Measurements from ENCODE around the gene PLXNB1.

DNA sequence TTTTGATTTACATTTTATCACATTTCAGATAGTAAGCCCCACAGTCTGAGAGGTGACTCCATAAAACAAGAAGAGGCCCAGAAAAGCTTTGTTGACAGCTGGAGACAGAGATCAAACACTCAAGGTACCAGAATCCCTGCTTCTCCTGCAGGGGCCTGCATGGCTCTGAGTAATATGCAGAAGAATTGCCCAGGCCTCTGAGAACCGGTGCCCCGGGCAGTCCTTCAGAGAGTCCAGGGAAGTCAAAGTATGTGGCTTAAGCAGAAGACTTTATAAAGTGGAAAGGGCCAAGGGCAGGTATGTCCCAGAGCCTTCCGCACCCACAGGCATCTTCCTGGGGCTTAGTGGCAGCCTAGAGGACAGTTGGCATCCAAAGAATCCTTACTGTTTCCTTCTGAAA lies 29.4 kb upstream of the PLXNB1 start:
- no peak for TF ChIP-seq POLR2AphosphoS5 (IDR thresholded peaks at IDR 0.05)
- TF ChIP-seq, protein P1, sequence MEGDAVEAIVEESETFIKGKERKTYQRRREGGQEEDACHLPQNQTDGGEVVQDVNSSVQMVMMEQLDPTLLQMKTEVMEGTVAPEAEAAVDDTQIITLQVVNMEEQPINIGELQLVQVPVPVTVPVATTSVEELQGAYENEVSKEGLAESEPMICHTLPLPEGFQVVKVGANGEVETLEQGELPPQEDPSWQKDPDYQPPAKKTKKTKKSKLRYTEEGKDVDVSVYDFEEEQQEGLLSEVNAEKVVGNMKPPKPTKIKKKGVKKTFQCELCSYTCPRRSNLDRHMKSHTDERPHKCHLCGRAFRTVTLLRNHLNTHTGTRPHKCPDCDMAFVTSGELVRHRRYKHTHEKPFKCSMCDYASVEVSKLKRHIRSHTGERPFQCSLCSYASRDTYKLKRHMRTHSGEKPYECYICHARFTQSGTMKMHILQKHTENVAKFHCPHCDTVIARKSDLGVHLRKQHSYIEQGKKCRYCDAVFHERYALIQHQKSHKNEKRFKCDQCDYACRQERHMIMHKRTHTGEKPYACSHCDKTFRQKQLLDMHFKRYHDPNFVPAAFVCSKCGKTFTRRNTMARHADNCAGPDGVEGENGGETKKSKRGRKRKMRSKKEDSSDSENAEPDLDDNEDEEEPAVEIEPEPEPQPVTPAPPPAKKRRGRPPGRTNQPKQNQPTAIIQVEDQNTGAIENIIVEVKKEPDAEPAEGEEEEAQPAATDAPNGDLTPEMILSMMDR (IDR thresholded peaks at IDR 0.05) = no peak
